Activated T-cell treated with anti-CD3 and anti-CD28 coated beads for 24 hours (primary cell): ENCODE measurements around the gene UBE4A.
"Not testable (repeated sequence)": the region's sequence is repeated elsewhere in the genome, so short reads cannot be mapped to it uniquely, and the experiment has no call there.

Source experiments
- DNase-seq: peaks from one replicate; pipeline ENCODE4 v3.0.0-alpha.2; 2020; ENCODE audit warnings: low read depth

The UBE4A gene

DNA sequence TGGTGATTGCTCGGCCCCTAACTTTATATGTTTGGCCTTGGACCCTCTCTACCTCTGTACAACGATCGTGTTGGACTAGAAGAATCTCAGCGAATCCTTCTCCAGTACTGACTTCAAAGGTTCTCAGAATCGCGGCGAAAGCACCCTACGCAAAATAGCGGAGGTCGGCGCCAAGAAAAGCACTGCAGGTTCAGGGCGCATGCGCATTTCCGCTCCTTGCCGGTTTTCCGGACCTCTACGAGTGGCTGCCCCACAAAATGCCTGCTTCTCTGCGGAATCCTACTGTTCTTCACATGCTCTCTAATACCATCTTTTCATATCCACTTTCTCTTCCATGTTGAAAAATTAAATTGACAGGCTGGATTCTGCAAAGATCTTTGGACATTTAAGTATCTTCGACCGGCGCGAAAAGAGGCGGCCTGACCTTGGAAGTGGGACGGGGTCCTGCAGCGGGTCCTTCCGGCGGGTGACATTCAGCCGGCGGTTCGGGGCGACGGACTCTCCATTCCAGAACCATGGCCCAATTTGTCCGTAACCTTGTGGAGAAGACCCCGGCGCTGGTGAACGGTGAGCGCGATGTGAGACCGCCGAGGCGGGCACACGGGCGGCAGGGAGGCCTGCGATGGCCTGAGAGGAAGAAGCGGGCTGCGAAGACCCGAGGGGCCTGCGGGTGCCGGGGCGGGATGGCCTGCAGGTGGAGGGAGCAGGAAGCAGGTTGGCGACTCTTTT lies 41.9 kb downstream of the UBE4A start, which contains the start of gene ATP5MG:
TSS of gene ATP5MG (plus strand) at position 456 of the 729 bp plus-strand sequence. CDS start at position 516, 60 bp downstream.
- DNase-seq, result peak; percentile 87

DNA sequence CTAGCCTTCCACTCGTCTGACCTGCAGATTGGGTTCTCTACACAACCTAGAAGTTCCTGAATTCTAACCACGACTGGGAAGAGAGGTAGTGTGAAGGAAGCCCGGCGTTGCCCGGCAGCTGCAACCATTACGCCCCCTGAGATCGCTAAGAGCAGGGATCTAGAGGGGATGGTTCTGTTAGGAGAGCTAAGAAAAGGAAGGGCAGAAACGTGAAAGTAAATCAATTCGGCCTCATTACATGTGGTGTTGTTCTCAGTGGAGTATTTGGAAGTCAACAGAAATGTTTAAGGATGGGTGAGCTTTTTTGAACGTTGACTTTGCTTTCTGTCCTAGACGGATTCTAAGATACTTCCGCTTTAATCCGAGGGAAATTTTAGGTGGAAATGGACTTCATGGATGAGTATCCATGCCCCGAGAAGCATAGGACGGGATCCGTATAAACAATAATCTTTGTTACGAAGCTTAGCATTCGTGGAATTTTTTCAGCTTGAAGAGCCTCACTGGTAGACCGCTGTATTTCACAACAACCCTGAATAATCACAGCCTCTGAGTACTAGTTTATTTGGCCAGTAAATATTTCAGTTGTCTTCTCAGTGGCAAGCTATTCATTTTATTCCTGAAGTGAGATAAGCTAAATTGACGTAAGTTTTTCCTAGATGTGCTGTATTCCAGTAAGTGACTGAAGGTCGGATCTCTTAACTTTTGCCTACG lies 42.6 kb downstream of the UBE4A start:
- no peak for DNase-seq

DNA sequence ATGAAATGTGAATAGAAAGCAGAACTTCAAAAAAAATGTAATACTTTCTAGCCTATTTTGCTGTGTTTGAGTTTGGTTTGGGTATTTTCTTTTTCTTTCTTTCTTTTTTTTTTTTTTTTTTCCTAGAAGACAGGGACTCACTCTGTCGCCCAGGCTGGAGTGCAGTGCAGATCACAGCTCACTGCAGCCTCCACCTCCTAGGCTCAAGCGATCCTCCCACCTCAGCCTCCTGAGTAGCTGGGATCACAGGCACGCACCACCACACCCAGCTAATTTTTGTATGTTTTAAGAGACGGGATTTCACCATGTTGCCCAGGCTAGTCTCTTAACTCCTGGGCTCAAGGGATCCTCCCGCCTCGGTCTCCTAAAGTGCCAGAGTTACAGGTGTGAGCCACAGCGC lies 43.2 kb downstream of the UBE4A start:
- DNase-seq, result not testable (repeated sequence)

DNA sequence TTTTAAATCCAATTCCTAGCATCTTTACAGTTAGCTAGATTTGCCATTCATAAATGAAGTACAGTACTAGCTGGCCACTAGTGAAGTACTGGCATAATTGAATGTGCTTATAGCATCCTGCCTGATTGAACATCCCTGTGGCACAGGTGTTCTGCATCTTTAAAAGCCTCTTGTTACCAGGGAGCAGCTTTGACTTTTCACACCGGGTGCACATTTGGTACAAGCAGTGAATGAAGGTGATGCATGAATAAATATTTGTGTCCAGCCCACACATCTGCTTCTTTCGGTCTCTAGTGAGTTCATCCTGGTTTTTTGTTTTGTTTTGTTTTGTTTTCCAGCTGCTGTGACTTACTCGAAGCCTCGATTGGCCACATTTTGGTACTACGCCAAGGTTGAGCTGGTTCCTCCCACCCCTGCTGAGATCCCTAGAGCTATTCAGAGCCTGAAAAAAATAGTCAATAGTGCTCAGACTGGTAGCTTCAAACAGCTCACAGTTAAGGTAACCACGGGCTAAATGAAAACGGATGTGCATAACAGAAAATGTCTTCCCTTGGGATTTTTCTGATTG lies 47.3 kb downstream of the UBE4A start:
- no peak for DNase-seq

DNA sequence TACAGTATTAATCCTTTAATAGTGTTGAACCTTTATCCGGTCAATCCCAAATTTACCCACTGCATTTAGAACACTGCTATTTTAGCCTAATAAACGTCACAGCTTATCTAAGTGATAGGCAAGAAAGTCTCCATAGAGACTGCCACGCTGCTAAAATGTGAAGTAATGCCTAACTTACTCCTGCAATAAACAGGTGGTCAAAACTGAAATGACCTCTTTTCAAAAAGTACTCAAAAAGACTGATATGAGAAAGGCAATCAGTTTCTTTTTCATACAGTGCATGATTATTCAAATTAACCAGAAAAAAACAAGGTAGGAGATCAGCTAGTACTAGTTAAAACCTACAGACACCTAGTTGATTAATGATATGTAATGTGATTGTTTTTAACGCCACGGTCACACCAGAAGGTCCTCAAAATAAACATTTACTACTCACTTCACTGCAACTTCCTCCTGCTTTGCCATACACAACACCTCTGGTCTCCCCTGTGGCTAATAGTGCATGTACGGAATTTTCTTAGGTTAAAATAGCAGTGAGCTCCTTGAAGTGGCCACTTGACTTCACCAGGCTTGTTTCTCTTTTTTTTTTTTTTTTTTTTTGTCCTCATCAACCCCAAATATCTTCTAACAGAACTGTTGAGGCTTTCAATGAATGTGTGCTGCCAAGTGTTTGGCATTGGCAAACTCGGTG lies 50.8 kb downstream of the UBE4A start:
- no peak for DNase-seq

DNA sequence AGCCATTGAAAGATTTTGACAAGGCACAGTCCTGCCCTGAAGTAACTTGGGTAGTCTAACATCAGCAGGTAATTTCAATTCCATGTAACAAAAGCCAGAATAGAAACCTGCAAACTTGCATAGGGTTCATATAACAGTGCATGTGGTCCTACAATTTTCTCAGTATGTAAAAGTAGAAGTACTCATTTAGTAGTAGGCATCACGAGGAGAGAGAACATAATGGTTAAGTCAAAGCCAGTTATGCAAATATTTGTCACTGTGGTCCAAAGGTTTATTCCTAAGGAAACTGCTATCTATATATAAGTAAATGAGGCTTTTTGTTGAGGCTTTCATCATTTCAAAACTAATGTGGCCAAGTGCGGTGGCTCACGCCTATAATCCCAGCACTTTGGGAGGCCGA lies 52.1 kb downstream of the UBE4A start:
- no peak for DNase-seq

DNA sequence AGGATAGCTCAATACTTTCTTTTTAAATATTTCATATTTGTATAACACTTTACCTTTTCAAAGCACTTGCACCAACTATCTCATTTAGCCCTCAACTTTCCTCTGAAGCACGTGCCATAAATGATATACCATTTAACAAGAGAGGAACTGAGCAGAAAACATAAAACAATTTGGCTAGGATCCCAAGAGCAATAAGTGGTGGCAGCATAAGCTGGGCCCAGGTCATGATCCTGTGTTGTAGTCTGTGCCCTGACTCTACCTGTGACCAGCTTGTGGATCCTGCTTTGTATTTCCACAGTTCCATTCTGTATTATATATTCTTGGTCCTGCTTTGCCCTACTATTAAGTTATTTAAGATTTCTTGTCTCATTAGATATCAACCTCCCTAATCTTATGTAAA lies 53.5 kb downstream of the UBE4A start:
- DNase-seq, result no peak

DNA sequence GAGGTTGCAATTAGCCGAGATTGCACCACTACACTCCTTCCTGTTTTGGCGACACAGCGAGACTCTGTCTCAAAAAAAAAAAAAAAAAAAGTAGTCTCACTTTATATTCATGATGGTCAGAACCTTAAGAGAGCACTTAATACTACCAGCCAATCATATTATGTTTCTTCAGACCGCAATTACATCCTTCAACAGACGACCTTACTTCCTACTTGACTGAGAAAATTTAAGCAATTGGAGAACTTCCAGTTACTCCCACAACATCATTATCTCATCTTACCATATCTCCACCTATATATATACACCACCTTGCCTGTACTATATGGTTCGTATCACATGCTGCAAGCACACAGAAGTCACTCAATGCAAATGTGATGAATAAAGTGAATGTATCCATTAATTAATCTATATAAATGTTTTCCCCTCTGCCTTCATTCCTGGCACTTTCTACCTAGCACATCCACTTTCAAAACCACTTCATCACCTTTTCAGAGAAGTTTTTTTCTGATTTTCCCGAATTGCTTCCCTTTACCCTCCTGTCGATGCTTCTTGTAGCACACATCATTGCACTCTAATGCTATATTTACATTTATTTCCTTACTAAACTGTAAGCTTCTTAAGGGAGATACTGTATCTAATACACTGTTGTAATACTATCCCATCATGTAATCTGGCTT lies 55.8 kb downstream of the UBE4A start:
- DNase-seq, result no peak

DNA sequence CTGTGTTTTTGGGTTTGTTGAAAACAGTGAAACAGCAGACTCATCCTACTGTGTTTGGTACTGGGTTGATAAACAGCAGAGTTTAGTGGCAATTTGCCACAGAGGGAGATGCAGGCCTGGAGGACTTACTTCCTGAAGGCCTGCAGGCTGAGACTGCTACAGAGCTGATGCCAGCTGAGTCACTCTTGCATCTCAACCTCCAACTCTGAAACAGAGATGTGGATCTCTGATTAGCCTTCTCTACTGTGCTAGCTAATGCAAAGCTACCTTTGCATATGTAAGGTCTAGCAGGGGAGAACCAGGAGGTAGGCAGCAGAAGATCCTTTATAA lies 56.3 kb downstream of the UBE4A start:
- no peak for DNase-seq

DNA sequence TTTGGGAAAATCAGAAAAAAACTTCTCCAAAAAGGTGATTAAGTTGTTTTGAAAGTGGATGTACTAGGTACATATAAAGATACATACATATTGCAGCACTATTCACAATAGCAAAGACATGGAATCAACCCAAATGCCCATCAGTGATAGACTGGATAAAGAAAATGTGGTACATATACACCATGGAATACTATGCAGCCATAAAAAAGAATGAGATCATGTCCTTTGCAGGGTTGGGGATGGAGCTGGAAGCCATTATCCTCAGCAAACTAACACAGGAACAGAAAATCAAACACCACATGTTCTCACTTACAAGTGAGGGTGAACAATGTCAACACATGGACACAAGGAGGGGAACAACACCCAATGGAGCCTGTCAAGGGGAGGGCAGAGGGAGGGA lies 57.5 kb downstream of the UBE4A start:
- not testable (repeated sequence) for DNase-seq

DNA sequence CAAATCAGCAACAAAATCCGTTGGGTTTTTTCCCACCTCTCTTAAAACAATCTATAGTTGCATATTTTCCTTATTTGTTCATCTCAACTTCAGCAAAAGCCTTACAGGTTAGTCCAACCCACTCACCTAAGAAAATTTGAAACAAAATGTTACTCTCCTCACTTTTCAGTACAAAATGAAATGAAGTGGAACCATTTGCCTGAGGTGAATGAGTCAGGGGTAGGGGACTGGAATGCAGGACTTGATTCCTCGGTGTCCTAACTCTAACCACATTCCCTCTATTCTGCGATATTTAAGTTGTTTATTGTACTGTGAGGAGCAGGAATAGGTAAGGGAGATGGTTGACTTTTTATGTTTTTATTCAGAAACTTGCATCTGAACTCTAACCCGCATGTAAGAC lies 58.4 kb downstream of the UBE4A start:
- DNase-seq, result no peak

DNA sequence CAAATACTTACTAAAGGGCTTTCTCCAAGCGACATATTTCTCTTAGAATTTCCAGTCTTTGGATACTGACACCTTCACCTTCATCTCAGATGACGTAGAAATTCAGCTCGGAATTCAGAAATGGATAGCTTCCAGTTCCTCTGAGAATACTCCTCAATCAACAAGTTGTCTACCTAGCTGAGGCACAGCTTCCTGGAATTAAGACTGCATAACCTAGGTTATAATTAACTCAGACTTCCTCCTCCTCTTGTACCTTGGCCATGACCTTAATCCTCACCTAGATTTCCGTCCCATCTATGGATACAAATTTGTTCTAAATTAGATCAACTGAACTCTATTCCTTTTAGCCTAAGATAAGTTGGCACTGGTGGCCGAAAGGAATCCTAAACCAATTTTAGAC lies 59.4 kb downstream of the UBE4A start:
- DNase-seq, result no peak

DNA sequence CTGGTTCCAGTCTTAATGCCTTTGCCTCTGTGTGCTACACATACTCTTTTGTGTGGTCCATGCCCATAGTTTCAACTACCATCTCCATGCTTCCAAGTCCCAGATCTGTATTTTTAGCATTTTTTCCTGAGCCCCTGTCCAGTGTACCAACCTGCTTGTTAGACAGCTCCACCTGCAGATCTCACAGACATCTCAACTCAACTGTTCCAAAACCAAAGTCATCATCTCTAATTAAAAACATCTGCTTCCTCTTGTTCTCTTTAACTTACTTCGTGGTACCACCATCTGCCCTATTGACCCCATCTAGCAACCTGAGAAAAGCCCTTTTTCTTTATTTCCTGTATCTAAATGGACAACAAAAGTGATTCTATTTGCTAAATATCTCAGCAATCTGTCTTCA lies 68.3 kb downstream of the UBE4A start:
- no peak for DNase-seq

DNA sequence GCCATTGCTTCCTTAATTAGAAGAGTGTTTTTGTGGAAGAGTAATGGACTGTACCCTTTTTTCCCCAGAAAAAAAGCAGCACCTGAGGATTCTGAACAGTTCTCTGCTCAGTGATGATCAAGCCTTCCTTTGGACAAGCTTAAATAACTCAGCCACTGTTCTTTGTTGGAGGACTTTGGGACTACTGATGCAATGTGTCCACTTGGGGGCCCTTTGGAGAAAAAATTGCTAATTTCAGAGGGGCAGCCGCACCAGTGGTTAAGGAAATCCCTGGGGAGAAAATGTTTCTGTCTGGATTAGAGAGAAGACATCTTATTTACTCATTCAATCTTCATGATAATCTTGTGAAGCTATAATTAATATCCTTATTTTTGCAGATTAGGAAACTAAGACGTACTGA lies 71.6 kb downstream of the UBE4A start:
- no peak for DNase-seq

DNA sequence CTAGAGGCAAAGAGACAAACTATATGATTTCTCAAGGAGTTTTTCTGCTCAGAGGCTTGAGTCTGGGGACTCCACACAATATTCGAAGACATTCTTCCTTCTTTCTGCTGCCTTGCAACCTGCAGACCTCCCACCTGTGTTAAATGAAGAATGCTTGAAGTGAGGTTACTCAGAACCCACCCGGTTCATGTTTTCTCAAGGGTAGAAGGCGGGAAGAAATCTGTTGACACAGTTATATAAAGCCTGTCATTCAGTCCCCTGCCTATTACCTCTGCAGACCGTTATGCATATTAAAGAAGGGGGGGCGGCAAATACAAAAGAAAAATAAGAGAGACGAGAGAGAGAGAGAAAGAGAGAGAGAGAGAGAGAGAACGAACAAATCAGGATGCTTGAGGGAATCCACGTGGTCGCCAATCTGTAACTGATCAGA lies 74.7 kb downstream of the UBE4A start:
- no peak for DNase-seq

DNA sequence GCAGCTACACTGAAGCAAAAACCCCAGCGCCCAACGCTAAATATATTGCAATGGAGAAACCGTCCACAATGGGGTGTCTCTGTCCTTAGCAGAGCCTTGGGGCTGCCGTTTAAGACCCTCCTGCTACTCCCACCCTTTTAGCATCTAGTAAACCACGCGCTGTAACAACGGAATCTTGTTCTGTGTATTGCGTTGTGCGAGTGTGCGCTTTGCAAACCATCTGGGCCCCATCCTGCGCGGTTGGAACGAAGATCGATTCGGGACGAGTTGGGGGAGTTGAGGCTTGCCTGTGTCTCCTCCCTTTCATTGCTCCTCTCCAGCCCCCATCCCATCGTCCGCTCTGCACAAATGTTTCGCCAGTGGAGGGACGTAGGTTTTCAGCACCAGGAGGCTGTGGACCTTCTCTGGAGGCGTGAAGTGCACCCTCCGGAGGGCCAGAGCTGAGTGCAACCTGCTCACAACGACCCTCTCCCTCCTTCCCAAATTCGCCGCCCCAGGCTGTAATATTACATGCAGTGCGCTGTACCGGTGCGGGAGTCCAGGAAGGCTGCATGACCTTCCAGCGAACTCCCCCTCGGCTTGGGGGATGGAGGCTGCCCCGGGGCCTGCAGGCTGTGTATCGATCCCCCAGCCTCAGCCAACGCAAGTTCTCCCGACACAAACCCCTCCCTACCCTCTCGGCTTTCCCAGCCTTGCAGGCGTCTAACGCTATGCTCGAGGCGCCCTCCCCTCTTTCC lies 75.3 kb downstream of the UBE4A start:
- peak; percentile 38 for DNase-seq

DNA sequence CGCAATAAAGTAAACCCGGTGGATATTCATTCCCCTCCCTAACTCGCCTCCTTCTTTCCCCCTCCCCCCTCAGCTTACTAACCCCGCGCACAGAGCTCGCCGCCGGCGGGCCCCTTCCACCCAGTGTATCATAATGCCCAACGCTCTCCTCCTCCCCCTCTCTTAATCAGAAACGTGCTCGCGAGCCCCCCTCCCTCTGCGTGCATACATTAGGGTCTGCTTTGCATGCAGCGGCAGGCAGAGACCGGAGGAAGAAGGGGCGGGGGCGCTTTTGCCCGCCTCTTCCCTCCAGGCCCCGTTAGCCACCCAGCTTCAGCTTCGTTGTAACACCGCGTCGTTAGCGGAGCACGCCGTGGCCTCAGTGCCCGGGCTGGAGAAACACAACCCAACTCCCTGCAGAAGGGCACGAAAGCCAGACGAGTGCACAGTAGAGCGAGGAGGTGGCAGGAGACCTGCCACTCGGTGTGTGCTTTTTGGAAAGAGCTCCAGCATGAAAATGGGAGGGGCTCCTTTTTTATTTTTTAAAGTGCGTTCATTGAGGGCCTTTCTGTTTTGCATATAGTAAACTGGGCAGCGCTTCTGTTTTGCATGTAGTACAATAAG lies 76.0 kb downstream of the UBE4A start:
- DNase-seq, result peak; percentile 64

DNA sequence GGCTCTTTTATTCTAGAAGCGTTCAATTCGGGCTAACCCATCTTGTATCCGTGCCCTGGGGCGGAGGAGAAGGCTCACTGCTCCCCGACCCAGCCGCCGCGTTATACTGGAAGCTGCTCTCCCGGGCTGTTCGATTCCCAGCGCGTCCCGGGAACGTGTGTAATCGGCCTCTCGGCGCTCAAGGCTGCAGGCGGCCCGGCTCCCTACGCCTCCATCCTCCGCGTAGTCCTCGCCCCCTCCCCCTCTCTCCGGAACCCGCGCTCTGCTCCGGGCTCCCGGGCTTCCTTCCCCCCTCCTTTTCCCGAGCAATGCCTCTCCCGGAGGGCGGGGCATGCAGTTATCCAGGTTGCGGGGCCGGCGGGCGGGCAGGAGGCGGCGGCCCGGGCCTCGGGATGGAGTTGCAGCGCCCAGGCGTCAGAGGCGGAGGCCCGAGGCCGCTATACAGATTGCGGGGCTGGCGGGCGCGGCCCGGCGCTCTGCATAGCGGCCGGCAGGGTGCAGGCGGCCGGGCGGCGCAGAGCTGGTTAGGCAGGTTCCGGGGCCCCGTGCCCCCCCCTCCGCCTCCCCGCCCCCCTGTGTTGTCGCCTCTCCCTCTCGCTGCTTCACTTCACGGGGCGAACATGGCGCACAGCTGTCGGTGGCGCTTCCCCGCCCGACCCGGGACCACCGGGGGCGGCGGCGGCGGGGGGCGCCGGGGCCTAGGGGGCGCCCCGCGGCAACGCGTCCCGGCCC lies 76.7 kb downstream of the UBE4A start, which contains the start of gene KMT2A:
TSS of gene KMT2A (plus strand) at position 600 of the 732 bp plus-strand sequence. CDS start at position 621, 21 bp downstream.
- DNase-seq, result peak; percentile 94

DNA sequence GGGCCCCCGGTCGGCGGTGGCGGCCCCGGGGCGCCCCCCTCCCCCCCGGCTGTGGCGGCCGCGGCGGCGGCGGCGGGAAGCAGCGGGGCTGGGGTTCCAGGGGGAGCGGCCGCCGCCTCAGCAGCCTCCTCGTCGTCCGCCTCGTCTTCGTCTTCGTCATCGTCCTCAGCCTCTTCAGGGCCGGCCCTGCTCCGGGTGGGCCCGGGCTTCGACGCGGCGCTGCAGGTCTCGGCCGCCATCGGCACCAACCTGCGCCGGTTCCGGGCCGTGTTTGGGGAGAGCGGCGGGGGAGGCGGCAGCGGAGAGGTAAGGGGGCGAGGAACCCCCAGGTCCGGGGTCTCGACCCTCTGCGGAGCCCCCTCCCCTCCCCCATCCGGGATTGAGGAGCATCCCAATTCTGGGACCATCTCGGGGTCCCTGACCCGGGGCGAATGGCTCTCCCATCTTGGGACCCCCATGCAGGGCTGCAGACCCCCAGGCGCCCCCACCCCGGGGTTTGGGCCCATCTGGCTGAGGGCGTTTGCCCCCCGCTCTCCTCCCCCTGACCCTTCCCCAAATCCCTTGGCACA lies 77.3 kb downstream of the UBE4A start:
- no peak for DNase-seq
